Caki2 (cell line): ENCODE results near the gene ART5. TPM values are rescaled to one million over a fixed set of nuclear protein-coding genes. Genes with fewer than 3 reads are reported as not detected.
A peak's percentile ranks its signal among the peaks of the same experiment; 100 is the strongest.
"Not testable (repeated sequence)": the region's sequence is repeated elsewhere in the genome, so short reads cannot be mapped to it uniquely, and the experiment has no call there.

Source experiments
- DNase-seq: peaks from one replicate; pipeline ENCODE4 v3.0.0-alpha.2; 2015; ENCODE audit warnings: low read depth
- in situ Hi-C: cut with HindIII; loops from 2 replicates; pipeline ENCODE4 v1.10.0; 2016; ENCODE audit warnings: low sequenced_read_pairs, low pct_unique_long_range_greater_than_20kb, mixed read lengths
- total RNA-seq: library from RNA; depleted of rRNA; stranded (reverse); fragments of >200 nt; shearing (Covaris generic); gene quantifications from 2 replicates; pipeline ENCODE4 v1.2.3, GENCODE V29; 2014; ENCODE audit warnings: low replicate concordance

Gene ART5
- total RNA-seq, 1 experiment from 2014 or later = 4.9 TPM

DNA sequence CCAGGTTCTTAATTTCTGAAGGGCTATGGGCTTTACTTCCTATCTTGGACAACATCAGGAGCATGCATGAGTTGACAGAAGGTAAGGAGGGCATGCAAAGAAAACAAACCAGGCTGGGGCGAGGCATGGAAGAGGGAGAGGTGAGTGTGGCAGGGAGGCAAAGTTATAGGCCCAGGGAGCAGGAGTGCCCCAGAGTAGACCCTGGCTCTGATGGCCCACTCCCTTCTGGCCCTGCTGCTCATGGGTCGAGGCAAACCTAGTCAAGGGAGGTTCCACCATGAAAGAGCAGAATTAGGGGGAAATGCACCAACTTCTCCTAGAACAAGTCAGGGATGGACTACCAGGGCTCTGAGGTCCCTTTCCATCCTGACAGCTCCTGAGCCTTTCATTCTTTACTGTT lies 19.2 kb upstream of the ART5 start:
- no peak for DNase-seq
- in situ Hi-C loops = no loop called here

GRCh38 chr11:3659595-3660515 lies 18.1 kb upstream of the ART5 start:
- no peak for DNase-seq
- in situ Hi-C loops = no loop called here

DNA sequence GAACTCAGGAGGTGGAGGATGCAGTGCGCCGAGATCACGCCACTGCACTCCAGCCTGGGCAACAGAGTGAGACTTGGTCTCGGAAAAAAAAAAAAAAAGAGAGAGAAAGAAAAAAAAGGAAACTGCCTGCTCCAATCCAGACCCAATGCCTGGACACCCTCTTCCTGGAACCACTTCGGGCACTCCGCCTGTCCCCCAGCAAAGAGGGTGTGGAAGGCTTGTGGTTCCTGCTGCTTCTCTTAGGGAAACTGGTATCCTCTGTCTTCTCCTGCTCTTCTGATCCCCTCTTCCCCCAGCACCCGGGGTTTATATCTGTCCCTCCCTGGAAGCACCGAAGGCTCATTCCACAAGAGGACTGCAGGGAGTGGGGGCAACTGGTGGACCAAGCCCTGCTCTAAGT lies 16.5 kb upstream of the ART5 start:
- DNase-seq = no peak
- in situ Hi-C loops = no loop called here

DNA sequence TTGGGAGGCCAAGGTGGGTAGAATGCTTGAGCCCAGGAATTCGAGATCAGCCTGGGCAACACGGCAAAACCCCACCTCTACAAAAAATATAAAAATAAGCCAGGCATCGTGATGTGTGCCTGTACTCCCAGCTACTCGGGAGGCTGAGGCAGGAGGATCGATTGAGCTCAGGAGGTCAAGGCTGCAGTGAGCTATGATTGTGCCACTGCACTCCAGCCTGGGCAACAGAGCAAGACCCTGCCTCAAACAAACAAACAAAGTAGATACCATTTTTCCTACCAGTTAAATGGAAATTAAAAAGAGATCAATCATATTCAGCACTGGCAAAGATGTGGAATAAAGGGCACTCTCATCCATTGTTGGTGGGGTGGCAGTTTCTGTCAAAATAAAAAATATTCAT lies 15.5 kb upstream of the ART5 start:
- in situ Hi-C loops = not testable (repeated sequence)

GRCh38 chr11:3655547-3655946 lies 13.8 kb upstream of the ART5 start:
- DNase-seq = no peak
- in situ Hi-C loops = no loop called here

More for the DNA sequence above, 15.5 kb upstream of the ART5 start:
- not testable (repeated sequence) for DNase-seq

DNA sequence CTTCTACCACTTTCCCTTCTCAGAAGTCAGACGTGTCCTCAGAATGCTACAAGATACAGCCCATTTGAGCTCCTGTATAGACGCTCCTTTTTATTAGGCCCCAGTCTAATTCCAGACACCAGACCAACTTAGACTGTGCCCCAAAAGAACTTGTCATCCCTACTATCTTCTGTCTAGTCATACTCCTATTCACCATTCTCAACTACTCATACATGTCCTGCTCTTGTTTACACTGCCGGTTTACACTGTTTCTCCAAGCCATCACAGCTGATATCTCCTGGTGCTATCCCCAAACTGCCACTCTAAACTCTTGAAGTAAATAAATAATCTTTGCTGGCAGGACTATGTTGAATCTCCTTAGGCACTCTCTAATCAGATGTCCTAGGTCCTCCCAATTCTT lies 10.7 kb upstream of the ART5 start:
- in situ Hi-C loops, DNase-seq: not testable (repeated sequence)

DNA sequence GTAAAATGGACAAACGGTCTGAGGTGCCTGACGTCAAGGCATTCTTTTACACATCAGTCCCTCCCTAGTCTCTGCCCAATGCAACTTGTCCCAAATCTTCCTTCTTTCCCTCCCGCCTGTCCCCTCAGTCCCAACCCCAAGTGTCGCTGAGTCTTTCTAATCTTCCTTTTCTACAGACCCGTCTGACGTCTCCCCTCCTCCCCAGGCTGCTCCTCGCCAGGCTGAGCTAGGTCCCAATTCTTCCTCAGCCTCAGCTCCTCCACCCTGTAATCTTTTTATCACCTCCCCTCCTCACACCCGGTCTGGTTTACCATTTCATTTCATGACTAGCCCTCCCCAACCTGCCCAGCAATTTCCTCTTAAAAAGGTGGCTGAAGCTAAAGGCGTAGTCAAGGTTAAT lies 7.6 kb upstream of the ART5 start:
- DNase-seq, in situ Hi-C loops: not testable (repeated sequence)

DNA sequence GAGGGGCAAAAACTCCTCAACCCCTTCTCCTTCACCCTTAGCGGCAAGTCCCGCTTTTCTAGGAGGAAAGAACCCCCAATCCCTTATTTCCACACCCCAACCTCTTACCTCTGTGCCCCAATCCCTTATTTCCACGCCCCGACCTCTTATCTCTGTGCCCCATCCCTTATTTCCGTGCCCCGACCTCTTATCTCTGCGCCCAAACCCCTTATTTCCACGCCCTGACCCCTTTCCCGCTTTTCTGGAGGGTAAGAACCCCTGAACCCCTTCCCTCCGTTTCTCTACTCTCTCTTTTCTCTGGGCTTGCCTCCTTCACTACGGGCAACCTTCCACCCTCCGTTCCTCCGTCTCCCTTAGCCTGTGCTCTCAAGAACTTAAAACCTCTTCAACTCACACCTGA lies 7.1 kb upstream of the ART5 start:
- in situ Hi-C loops, DNase-seq: not testable (repeated sequence)

DNA sequence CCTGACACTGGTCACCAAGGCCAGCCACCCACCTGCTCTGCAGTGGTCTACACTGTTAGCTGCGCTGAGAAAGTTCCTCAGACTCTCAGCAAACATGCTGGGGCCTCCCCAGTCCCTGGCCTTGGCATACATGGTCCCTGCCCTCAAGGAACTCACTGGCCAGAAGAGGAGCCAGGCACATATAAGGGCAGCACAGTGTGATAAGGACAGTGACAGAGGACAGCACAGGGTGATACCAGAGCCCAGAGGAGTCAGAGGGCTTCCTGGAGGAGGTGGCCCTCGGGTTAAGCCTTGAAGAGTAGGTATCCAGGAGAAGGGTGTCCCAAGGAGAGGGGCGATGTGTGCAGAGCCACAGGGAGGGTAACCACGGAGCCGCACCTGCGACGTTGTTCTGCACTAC lies 3.8 kb upstream of the ART5 start:
- no peak for DNase-seq
- in situ Hi-C loops = no loop called here

DNA sequence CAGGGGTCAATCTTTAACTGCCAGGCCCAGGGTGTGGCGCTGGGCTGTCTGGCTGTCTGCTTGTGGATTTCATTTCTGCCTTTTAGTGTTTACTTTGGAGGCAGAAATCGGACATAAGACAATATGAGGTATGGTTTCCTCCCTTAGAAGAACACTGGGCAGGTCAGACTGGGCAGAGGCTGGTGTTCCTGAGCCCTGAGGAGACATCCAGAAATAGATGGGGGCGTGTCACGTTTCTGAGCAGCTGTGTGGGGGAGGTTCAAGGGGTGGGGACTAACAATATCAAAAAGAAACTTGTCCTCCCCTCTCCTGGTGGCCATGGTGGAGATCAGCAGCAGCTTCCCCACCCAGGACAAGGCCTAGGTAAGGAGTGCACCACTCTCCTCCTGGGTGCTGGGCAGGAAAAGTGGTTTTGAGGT lies 3.0 kb upstream of the ART5 start, which contains the start of gene ART1:
ART1 (plus strand) TSS at position 312 of the 419 bp plus-strand sequence. CDS start 14,086 bp downstream, outside the sequence.
- in situ Hi-C loops = no loop called here
- DNase-seq = peak; percentile 85

GRCh38 chr11:3643102-3643546 lies 1.3 kb upstream of the ART5 start:
- in situ Hi-C loops, DNase-seq: not testable (repeated sequence)

- peak; percentile 91 for DNase-seq
- in situ Hi-C loops = no loop called here
Observed at GRCh38 chr11:3642071-3642951, 519 bp upstream of the ART5 start.

- DNase-seq = no peak
- in situ Hi-C loops = no loop called here
Observed at GRCh38 chr11:3641191-3641590, 601 bp downstream of the ART5 start.

- in situ Hi-C loops = no loop called here
- DNase-seq = no peak
Observed at GRCh38 chr11:3639841-3640240, 2.0 kb downstream of the ART5 start.

DNA sequence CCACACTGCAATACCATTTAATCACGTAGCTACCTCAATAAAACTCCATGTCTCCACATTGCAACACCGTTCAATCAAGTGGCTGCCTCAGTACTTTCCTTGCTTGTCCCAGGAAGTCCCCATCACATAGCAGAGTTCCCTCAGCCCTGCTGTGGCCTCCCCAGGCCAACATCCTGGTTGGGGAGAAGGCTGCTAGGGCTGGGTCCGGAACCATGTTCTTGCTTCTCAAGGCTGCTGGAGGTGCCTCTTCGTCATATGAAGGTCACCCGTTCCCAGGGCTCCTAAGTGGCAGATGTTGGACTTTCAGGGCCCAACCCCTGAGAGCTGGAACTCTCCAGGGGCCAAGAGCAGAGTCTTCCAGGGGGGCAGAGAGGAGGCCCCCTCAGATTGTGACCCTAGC lies 3.3 kb downstream of the ART5 start:
- in situ Hi-C loops = no loop called here
- DNase-seq = no peak

DNA sequence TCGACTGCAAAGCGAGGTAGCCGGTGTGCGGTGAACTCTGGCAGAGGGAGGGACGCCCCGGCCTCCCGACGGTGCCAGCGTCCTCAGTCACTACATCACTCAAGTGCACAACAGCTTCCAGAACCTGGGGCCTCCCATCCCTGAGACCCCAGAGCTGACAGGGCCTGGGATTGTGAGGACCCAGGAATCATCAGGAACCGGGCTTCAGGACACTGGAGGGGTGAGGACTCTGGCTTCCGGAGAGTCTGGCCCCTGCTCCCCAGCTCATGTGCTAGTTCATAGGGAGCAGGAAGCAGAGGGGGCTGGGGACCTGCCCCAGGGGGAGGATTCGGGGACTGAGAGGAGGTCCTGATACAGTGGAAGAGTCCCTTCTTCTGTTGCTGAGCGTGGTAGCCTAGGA lies 4.6 kb downstream of the ART5 start:
- in situ Hi-C loops = no loop called here

GRCh38 chr11:3635641-3636375 lies 6.0 kb downstream of the ART5 start:
- in situ Hi-C loops = no loop called here
- DNase-seq = no peak

More for the DNA sequence above, 4.6 kb downstream of the ART5 start:
- no peak for DNase-seq

DNA sequence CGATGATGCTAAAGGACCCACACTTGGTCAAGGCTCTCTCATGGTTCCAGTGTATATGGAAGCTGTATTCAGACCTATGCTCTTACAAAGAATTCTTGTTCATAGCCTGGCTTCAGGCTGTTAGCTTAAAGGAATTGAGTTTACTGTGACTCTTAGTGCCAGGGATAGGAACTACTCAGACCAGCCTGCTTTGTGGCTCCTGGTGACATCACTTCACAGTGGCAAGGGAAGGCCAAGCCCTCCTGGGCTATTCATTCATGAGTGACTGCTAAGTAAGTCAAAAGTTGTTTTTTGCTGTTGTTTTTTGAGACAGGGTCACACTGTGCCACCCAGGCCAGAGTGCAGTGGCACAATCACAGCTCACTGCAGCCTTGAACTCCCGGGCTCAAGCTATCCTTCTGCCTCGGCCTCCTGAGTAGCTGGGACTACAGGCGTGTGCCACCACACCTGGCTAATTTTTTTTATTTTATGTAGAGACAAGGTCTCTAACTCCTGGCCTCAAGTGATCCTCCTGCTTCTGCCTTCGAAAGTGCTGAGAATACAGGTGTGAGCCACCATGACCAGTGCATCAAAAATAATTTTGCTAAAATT lies 9.6 kb downstream of the ART5 start:
- no peak for DNase-seq
- in situ Hi-C loops = no loop called here
